ENCODE data around the gene KLHL3.
"Not testable (repeated sequence)": the region's sequence is repeated elsewhere in the genome, so short reads cannot be mapped to it uniquely, and the experiment has no call there.

Gene KLHL3

GRCh38 chr5:137665678-137666460, 70.0 kb downstream of the KLHL3 start:
- DNase-seq: peak; percentile 17

- peak; percentile 71 for DNase-seq
Measured at GRCh38 chr5:137660349-137660817, 75.5 kb downstream of the KLHL3 start.

- DNase-seq: no peak
Measured at GRCh38 chr5:137659209-137659608, 76.7 kb downstream of the KLHL3 start.

GRCh38 chr5:137658324-137658723, 77.6 kb downstream of the KLHL3 start:
- DNase-seq: no peak

- DNase-seq: no peak
Measured at GRCh38 chr5:137657073-137657472, 78.8 kb downstream of the KLHL3 start.

- no peak for DNase-seq
Measured at GRCh38 chr5:137656558-137656957, 79.3 kb downstream of the KLHL3 start.

- no peak for DNase-seq
Measured at GRCh38 chr5:137651022-137651421, 84.9 kb downstream of the KLHL3 start.

- no peak for DNase-seq
Measured at GRCh38 chr5:137649228-137649935, 86.5 kb downstream of the KLHL3 start.

- DNase-seq: no peak
Measured at GRCh38 chr5:137648361-137648760, 87.5 kb downstream of the KLHL3 start.

GRCh38 chr5:137647401-137647800, 88.5 kb downstream of the KLHL3 start:
- DNase-seq: no peak

- no peak for DNase-seq
Measured at GRCh38 chr5:137646761-137647160, 89.1 kb downstream of the KLHL3 start.

- not testable (repeated sequence) for DNase-seq
Measured at GRCh38 chr5:137643081-137643480, 92.8 kb downstream of the KLHL3 start.

GRCh38 chr5:137642091-137642490, 93.8 kb downstream of the KLHL3 start:
- DNase-seq: no peak

- no peak for DNase-seq
Measured at GRCh38 chr5:137641148-137641547, 94.7 kb downstream of the KLHL3 start.

- no peak for DNase-seq
Measured at GRCh38 chr5:137639645-137640044, 96.2 kb downstream of the KLHL3 start.

- no peak for DNase-seq
Measured at GRCh38 chr5:137638841-137639240, 97.0 kb downstream of the KLHL3 start.

- no peak for DNase-seq
Measured at GRCh38 chr5:137636830-137637714, 98.8 kb downstream of the KLHL3 start.

- DNase-seq: no peak
Measured at GRCh38 chr5:137636099-137636498, 99.8 kb downstream of the KLHL3 start.

GRCh38 chr5:137635521-137635921, 100.4 kb downstream of the KLHL3 start:
- no peak for DNase-seq

- DNase-seq: no peak
Measured at GRCh38 chr5:137633896-137634295, 102.0 kb downstream of the KLHL3 start.

- DNase-seq: no peak
Measured at GRCh38 chr5:137632716-137633115, 103.2 kb downstream of the KLHL3 start.

- DNase-seq: no peak
Measured at GRCh38 chr5:137631453-137631852, 104.4 kb downstream of the KLHL3 start.

GRCh38 chr5:137630972-137631370, 104.9 kb downstream of the KLHL3 start:
- DNase-seq: no peak
